Mucosa of gallbladder (tissue), 1 donor: Measurements from ENCODE around the gene FSTL1. TPM values are rescaled to one million over a fixed set of nuclear protein-coding genes. Genes with fewer than 3 reads are reported as not detected.

Source experiments
- DNase-seq: peaks from one replicate; pipeline ENCODE4 v3.0.0-alpha.2; 2020; ENCODE audit warnings: low spot score
- total RNA-seq: library from RNA; stranded (reverse); gene quantifications from one replicate; pipeline ENCODE4 v1.2.1, GENCODE V29; 2021
- donor health status: DM: no; HTN: no; CAD: no.

FSTL1 gene
- total RNA-seq, 1 donor from 2014 or later, result 294 TPM

DNA sequence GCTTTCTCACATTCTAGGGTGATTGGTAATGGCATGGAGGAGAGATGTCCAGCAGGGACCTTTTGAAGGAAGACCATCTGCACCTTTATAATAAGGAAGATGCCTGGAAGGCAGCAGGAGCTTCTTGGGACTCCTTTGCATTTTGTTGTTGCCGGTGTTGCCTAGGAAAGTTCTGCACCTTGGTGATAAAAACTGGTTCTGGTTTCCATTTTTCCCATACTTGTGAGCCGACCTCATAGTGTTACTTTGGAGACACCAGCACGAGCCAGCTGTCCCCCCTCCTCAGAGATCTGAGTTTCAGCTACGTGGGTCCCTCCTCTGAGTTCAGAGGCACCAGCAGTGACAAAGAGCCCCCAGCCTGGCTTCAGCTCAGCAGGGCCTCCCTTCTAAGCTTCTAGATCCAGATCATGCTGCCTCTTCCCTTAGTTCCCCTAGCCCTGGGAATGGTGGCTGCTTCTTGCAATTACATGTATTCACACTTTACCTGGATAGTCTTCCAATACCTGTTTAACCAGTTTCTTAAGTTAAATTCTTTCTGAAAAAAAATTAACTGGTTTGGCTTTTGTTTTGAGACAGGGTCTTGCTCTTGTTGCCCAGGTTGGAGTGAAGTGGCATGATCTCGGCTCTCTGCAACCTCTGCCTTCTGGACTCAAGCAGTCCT lies 18.0 kb upstream of the FSTL1 start:
- DNase-seq, result no peak

- no peak for DNase-seq
Measured at GRCh38 chr3:120462409-120462959, 11.7 kb upstream of the FSTL1 start.

GRCh38 chr3:120461416-120461815 lies 10.6 kb upstream of the FSTL1 start:
- DNase-seq, result no peak

GRCh38 chr3:120460862-120461261 lies 10.1 kb upstream of the FSTL1 start:
- no peak for DNase-seq

GRCh38 chr3:120460181-120460790 lies 9.5 kb upstream of the FSTL1 start:
- DNase-seq, result no peak

GRCh38 chr3:120459196-120459595 lies 8.4 kb upstream of the FSTL1 start:
- no peak for DNase-seq

DNA sequence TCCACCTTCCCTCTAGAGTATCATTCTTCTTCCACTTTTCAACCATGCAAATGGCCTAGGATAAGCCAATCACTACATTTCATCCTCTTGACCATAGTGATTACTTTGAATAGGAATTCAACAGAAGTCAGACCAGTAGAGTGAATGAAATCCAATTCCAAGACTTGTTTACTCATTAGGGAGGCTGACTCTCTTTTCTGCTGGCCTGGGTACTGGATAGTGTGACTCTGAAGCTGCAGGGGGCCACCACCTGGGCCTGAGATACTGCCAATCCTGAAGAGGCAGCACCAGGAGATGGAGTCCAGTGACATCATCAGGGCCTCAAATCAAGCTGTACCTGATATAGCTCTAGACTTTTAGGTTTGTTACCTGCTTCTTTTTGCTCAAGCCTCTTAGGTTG lies 7.0 kb upstream of the FSTL1 start:
- no peak for DNase-seq

- DNase-seq, result no peak
Measured at GRCh38 chr3:120454076-120454689, 3.4 kb upstream of the FSTL1 start.

DNA sequence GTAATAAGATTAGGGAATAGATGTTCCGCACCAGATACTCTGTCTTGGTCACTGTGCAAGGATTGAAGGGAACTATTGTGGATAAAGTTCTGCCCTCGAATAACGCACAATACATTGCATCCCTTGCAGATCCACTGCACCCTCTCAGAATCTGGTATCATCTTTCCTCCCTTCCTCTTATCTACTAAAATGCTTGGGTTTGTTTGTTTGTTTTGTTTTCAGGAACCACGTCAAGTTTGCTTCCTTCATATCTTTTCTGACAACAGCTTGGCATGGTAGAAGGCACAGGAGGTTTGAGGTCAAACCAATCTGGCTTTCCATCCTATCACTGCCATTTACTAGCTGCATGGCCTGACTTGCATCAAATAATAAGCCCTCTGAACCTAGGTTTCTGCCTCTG lies 2.0 kb upstream of the FSTL1 start:
- no peak for DNase-seq

DNA sequence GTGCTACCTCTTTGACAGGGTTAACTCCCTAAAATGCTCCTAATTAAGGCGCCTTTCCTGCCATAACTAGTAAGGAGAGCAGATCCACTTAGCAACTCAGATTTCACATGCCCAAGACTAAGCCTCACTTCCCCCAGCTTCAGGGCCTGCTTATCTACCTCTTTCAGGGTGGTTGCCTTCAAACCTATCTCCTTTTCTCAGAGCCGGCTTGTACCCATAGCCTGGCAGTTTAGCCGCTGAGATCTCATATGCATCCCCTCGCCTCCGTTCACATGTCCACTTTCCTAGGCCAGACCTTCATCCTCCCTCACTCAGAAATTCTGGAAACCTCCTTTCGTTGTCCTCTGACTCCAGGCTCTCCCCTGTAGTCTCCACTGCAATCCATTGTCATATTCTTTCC lies 1.0 kb upstream of the FSTL1 start:
- DNase-seq, result no peak

GRCh38 chr3:120451272-120451761 lies 525 bp upstream of the FSTL1 start:
- DNase-seq, result no peak

DNA sequence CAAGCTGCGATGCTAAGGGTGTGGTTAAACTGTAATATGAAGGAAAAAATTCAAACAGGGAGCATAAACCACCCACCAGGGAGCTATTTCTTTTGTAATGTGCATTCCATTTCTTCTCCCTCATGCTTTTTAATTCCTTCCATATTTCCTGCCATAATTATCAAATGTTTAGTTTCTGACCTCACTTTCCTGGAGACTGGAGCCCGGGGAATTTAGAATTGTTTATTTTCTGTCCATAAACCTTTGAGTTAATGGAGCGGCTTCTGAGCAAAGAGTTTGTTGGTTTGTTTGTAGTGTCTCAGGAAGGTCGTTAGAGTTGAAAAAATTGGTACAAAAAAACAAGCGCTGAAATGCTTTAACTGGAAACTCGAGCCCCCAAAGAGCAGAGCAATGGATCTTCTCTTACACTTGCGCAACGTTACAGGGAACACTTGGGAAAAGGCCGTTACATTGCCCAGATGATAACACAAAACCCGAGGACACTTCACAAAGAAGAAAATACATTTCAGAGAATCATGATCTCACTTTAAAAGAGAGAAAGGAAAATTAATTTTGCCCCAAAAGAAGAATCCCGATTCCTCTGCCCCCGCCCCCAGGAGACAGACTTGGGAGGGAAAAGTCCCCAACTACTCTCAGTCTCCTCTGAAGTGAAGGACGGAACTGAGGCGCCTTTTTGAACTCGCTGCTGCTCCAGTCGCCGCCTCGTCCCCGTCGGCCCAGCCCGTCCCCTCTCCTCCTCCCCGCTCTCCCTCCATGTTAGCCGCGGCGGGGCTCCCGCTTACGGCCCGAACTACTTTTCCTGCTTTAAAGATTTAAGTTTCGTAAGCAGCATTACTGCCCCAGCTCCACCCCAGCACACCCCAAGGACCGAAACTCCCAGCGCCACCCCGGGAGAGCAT lies 842 bp downstream of the FSTL1 start:
- no peak for DNase-seq

DNA sequence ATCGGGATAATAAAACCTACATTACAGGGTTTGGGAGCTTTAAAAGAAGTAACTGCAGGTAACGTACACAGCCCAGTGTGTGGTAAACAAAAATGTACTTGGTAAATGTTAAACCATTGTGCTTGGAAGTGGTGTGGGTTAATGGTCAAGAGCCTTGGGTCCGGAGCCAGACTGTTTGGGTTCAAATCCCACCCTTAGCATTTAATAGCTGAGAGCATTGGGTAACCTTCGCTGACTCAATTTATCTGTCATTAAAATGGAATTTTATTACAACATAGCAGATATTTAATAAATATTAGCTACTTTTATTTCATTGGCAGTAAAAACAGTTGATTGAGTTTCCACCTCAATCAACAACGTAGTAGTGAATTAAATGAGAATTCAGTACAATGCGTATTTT lies 1.5 kb downstream of the FSTL1 start:
- no peak for DNase-seq

DNA sequence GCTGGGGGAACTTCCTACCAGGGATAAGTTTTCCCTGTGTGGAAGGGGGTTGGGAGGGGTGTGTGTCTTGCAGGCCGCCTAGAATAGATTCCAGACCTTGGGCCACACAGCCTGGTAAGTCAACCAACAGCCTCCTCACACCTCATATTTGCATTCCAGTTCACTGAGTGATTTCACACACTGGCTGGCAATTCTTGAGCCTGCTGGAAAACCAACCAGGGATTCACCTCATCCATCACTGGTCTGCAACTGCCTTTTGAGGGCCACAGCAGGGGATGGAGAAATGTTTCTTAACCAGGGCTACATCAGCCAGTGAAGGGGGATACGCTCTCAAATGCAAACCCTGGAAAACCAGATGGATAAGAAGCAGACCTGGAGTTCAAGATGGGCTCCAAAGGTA lies 2.0 kb downstream of the FSTL1 start:
- peak; percentile 26 for DNase-seq

DNA sequence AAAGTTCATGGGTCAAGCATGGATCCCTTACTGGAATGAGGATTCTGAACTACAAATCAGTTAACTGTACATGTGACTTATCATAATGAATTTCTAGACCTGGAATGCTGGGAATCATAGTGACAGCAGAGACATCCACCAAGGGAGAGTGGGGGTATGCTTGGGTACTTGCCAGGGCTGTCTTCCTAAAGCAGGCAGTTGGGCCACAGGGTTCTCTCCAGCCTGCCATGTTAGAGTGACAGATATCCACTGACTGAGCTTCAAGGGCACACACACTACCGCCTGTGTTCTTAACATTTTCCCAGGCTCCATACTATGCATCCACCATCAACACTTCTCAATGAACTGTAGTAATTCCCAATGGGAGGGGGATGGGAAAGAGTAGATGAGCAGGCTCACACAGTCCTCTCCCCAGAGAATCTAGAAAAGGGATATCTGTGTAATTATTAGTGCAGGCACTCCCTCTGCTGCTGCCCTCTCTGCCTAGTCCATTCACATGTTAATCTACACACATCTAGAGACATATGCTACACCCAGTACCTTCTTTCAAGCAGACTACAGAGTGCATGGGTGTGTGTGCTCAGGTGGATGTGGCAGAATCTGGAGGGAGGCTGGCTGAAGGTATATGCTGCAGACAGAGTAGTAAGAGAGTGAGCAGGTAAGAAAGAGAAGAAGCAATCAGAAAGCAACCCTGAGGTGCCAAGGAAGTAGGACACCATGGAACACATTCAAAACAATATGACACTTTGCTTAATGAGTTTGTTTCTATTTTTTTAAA lies 3.7 kb downstream of the FSTL1 start:
- DNase-seq, result no peak

GRCh38 chr3:120445654-120446053 lies 5.1 kb downstream of the FSTL1 start:
- no peak for DNase-seq

DNA sequence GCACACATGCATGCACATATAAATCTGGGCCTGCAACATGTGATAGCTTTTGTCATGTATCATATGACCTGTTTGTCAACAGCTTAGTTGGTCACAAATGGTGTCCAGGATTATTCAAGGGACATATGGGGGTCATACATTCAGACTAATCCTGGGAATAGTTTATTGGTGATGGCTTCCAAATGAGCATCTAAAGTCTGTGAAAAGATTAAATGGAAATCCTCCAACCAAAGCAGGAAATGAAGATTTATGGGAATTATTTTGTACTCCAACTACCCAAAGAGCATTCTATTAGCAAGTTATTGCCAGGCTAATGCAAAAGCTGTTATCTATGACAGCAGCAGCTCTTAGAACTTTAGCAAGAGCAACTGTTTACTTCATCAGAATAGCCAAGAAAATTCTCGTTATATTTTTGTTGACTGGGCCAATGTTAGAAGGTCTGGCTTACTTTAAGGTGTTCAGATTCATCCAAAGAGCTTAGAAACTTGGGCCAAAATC lies 7.1 kb downstream of the FSTL1 start:
- DNase-seq, result no peak

GRCh38 chr3:120442975-120443517 lies 7.7 kb downstream of the FSTL1 start:
- no peak for DNase-seq

DNA sequence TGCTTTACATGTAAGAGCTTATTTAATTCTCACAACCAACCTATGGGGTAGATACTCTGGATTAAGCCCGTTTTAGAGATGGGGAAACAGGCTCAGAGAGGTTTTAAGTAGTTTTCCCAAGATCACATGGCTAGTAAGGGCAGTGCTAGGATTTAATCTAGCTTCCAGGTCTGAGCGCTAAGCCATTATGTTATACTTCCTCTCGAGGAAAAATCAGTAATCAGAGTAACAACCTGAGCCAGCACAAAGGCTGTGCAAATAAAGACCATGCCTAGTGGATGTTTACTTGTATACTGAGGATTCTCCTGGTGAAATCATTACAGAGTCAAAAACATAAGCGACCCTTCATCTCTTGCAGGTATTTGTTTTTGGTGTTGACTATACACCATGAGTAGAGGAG lies 9.0 kb downstream of the FSTL1 start:
- DNase-seq, result no peak

GRCh38 chr3:120440762-120441161 lies 10.0 kb downstream of the FSTL1 start:
- no peak for DNase-seq
